ENCODE data around the gene ZBTB21. TPM values are rescaled to one million over a fixed set of nuclear protein-coding genes. Genes with fewer than 3 reads are reported as not detected.

Gene ZBTB21
- total and polyA plus RNA-seq, 8 donors, result 2.9 to 9.5 (median 6.8) TPM

GRCh38 chr21:41976611-41977010, 33.5 kb downstream of the ZBTB21 start:
- ATAC-seq (no peak), FAIRE-seq (no peak), DNase-seq (peak in 1 of 6 donors; percentile 4)
- Histone ChIP-seq H3K36me3 (no peaks in the 10 kb centered on the region), H3K27me3 (no peaks in the 10 kb centered on the region), H3K9me3 (no peaks in the 10 kb centered on the region), H3K4me3 (no peak overlapping the region), H3K27ac (no peak overlapping the region), H3K4me1 (no peaks in the 10 kb centered on the region)
- intact Hi-C loops (cut with DNase I), result no loop called here
- WGBS, 2 donors, result 90 to 93% methylated on average over 8 of the region's 8 CpGs
- TF ChIP-seq CTCF (IDR thresholded peaks at IDR 0.05), result no peak

GRCh38 chr21:41975391-41976272, 34.5 kb downstream of the ZBTB21 start:
- ATAC-seq, result no peak
- H3K4me3 ChIP-seq, result no peak overlapping the region
- no peaks in the 10 kb centered on the region for H3K9me3 ChIP-seq
- H3K27me3 ChIP-seq, result no peaks in the 10 kb centered on the region
- 84 to 91% methylated on average over 17 of the region's 17 CpGs for WGBS, 2 donors
- FAIRE-seq, result no peak
- peak in 1 of 6 donors; percentile 6 for DNase-seq
- TF ChIP-seq CTCF (IDR thresholded peaks at IDR 0.05), result no peak
- no peaks in the 10 kb centered on the region for H3K4me1 ChIP-seq
- H3K36me3 ChIP-seq, result no peaks in the 10 kb centered on the region
- no peak overlapping the region for H3K27ac ChIP-seq
- intact Hi-C loops (cut with DNase I), result no loop called here

- WGBS, 2 donors, result 78 to 80% methylated on average over 4 of the region's 4 CpGs
- TF ChIP-seq CTCF (IDR thresholded peaks at IDR 0.05), result no peak
- H3K9me3 ChIP-seq, result no peaks in the 10 kb centered on the region
- no peaks in the 10 kb centered on the region for H3K36me3 ChIP-seq
- ATAC-seq (no peak), DNase-seq (no peak), FAIRE-seq (no peak)
- H3K4me1 ChIP-seq, result no peaks in the 10 kb centered on the region
- H3K27me3 ChIP-seq, result no peaks in the 10 kb centered on the region
- no peak overlapping the region for H3K4me3 ChIP-seq
- intact Hi-C loops (cut with DNase I), result no loop called here
- no peak overlapping the region for H3K27ac ChIP-seq
Observed at GRCh38 chr21:41974752-41975053, 35.5 kb downstream of the ZBTB21 start.

- no peak for TF ChIP-seq CTCF (IDR thresholded peaks at IDR 0.05)
- DNase-seq (peak in 1 of 6 donors; percentile 5), ATAC-seq (peak in 1 of 4 donors; percentile 29), FAIRE-seq (no peak)
- H3K27me3 ChIP-seq, result no peaks in the 10 kb centered on the region
- 77 to 86% methylated on average over 14 of the region's 14 CpGs for WGBS, 2 donors
- no peak overlapping the region for H3K27ac ChIP-seq
- intact Hi-C loops (cut with DNase I), result no loop called here
- no peaks in the 10 kb centered on the region for H3K36me3 ChIP-seq
- no peaks in the 10 kb centered on the region for H3K4me1 ChIP-seq
- no peak overlapping the region for H3K4me3 ChIP-seq
- no peaks in the 10 kb centered on the region for H3K9me3 ChIP-seq
Observed at GRCh38 chr21:41973861-41974751, 36.1 kb downstream of the ZBTB21 start.
